D721Med (cell line): ENCODE data around the gene PPRC1.

Experiments
- DNase-seq: peaks from one replicate; pipeline ENCODE4 v3.0.0; 2011; ENCODE audit warnings: low spot score; ENCODE audit not compliant: insufficient read length
- FAIRE-seq: peaks from 2 replicates; lab custom pipeline; 2011; peaks lifted over from hg19 to GRCh38; lab: Jason Lieb, UNC
- TF ChIP-seq, protein P1 (sequence below): IDR thresholded peaks from 2 replicates; pipeline ENCODE4 v1.5.1; 2012; ENCODE audit warnings: mild to moderate bottlenecking, control low read depth; ENCODE audit not compliant: insufficient read depth; ENCODE audit errors: missing control alignments

PPRC1 gene

GRCh38 chr10:102101152-102101551 lies 31.7 kb upstream of the PPRC1 start:
- FAIRE-seq (no peak), DNase-seq (no peak)

GRCh38 chr10:102102421-102102820 lies 30.4 kb upstream of the PPRC1 start:
- FAIRE-seq (no peak), DNase-seq (no peak)
- TF ChIP-seq, protein P1, sequence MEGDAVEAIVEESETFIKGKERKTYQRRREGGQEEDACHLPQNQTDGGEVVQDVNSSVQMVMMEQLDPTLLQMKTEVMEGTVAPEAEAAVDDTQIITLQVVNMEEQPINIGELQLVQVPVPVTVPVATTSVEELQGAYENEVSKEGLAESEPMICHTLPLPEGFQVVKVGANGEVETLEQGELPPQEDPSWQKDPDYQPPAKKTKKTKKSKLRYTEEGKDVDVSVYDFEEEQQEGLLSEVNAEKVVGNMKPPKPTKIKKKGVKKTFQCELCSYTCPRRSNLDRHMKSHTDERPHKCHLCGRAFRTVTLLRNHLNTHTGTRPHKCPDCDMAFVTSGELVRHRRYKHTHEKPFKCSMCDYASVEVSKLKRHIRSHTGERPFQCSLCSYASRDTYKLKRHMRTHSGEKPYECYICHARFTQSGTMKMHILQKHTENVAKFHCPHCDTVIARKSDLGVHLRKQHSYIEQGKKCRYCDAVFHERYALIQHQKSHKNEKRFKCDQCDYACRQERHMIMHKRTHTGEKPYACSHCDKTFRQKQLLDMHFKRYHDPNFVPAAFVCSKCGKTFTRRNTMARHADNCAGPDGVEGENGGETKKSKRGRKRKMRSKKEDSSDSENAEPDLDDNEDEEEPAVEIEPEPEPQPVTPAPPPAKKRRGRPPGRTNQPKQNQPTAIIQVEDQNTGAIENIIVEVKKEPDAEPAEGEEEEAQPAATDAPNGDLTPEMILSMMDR, result no peak

More at GRCh38 chr10:102101152-102101551, 31.7 kb upstream of the PPRC1 start:
- TF ChIP-seq, protein P1, result no peak

DNA sequence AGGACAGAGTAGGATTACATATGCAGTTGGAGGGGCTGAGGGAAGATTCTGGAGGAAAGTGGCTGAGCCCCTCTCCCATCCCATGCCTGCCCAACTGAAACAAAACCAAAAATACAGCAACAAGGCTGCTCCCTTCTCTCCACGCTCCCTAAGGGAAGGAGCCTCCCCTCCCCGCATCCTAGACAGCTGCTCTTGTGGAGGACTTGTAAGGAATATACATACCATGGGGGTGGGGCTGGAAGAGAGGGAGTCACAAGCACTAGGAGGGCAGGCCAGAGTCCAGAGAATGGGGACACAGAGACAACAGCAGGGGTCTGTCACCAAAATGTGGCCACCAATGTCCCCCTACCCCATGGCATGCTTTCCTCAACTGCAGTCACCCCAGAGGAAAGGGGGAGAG lies 25.8 kb upstream of the PPRC1 start:
- TF ChIP-seq, protein P1, result no peak
- FAIRE-seq, result no peak
- DNase-seq, result no peak

DNA sequence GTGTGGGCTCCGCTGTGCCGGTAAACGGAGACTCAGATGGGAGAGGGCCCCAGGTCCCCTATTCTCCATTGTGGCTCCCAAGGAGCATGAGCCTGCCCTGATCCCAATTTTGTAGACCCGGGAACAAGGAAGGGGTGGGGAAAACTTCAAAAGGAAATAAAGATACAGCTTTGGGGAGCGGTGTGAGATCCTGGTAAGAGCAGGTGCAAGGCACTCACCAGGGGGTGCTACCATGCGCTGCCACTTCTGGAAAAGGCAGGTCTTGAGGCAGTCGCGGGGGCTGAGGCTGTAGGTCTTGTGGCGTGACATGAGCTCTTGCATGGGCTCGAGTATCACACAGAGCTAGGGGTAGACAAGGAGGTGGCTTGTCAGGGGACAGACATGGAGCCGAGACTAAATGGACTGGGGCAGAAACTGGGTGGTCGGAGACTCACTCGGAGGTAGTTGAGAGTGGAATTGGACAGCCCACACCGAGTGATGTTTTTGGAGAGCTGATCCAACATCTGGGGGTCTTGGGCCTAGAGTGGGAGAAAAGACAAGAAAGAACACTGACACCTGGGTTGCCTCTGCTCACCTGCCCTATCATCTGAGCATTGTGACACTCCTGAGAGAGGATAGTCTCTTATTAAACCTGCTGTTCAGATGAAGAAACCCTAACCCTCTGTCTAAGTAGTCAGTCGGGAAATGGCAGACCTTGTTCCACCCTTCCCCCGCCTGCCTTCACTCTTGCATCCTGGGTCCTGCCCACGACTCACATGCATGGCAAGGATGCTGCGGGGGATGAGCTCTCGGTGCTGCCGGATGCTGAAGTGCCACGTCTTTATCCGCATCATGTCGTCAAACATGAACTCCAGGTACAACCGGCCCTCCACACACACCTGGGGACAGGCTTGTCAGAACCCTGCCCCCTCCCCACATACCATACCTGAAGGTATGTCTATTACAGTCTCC lies 23.4 kb upstream of the PPRC1 start:
- FAIRE-seq (no peak), DNase-seq (no peak)
- TF ChIP-seq, protein P1, result no peak

- DNase-seq (no peak), FAIRE-seq (no peak)
- TF ChIP-seq, protein P1, result no peak
These were observed 21.6 kb upstream of the PPRC1 start for GRCh38 chr10:102111276-102111675.

GRCh38 chr10:102112210-102112817 lies 20.5 kb upstream of the PPRC1 start:
- DNase-seq, result no peak
- no peak for FAIRE-seq
- TF ChIP-seq, protein P1, result peak; percentile 18
